ENCODE data around the gene KCNAB2. TPM values are rescaled to one million over a fixed set of nuclear protein-coding genes. Genes with fewer than 3 reads are reported as not detected.

The KCNAB2 gene
- total RNA-seq, 1 donor from 2014 or later = 3.1 TPM

GRCh38 chr1:6101826-6102531 lies 56.3 kb downstream of the KCNAB2 start:
- no peaks in the 10 kb centered on the region for H3K36me3 ChIP-seq (ENCODE audit: insufficient read depth, low read length)
- no peak overlapping the region for H2AFZ ChIP-seq (ENCODE audit: low read depth, low read length)
- no peaks in the 10 kb centered on the region for H3K79me2 ChIP-seq (ENCODE audit: insufficient read depth, low read length)
- H3K27ac ChIP-seq (ENCODE audit: low read depth, low read length) = no peak overlapping the region
- H3K4me1 Mint-ChIP-seq (ENCODE audit: low read depth, unreplicated experiment) = no peaks in the 10 kb centered on the region
- no peaks in the 10 kb centered on the region for H3K9me3 ChIP-seq (ENCODE audit: insufficient read depth, low read depth, low read length)
- no peak overlapping the region for H3K27ac Mint-ChIP-seq (ENCODE audit: unreplicated experiment)
- no peak overlapping the region for H3K4me2 ChIP-seq (ENCODE audit: low read length)
- TF ChIP-seq, protein P1, sequence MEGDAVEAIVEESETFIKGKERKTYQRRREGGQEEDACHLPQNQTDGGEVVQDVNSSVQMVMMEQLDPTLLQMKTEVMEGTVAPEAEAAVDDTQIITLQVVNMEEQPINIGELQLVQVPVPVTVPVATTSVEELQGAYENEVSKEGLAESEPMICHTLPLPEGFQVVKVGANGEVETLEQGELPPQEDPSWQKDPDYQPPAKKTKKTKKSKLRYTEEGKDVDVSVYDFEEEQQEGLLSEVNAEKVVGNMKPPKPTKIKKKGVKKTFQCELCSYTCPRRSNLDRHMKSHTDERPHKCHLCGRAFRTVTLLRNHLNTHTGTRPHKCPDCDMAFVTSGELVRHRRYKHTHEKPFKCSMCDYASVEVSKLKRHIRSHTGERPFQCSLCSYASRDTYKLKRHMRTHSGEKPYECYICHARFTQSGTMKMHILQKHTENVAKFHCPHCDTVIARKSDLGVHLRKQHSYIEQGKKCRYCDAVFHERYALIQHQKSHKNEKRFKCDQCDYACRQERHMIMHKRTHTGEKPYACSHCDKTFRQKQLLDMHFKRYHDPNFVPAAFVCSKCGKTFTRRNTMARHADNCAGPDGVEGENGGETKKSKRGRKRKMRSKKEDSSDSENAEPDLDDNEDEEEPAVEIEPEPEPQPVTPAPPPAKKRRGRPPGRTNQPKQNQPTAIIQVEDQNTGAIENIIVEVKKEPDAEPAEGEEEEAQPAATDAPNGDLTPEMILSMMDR (IDR thresholded peaks at IDR 0.05; ENCODE audit: insufficient read depth, low read depth, low read length) = no peak
- no peak for TF ChIP-seq EZH2 (IDR thresholded peaks at IDR 0.05; ENCODE audit: insufficient read depth, low read length)
- DNase-seq (ENCODE audit: low read depth) = no peak
- no peak for FAIRE-seq
- peaks cover 3% of the 10 kb centered on the region for H3K36me3 Mint-ChIP-seq (ENCODE audit: low read depth, unreplicated experiment)
- no peaks in the 10 kb centered on the region for H3K4me1 ChIP-seq (ENCODE audit: insufficient read depth, low read length)
- H4K20me1 ChIP-seq (ENCODE audit: insufficient read depth, low read length) = no peaks in the 10 kb centered on the region
- H3K4me3 Mint-ChIP-seq (ENCODE audit: unreplicated experiment) = no peak overlapping the region
- no peak overlapping the region for H3K4me3 ChIP-seq (ENCODE audit: insufficient read depth, low read depth, low read length)
- peaks cover 5% of the 10 kb centered on the region for H3K9me3 Mint-ChIP-seq (ENCODE audit: unreplicated experiment)
- H3K27me3 ChIP-seq (ENCODE audit: insufficient read depth, low read length) = no peaks in the 10 kb centered on the region
- no peak overlapping the region for H3K9ac ChIP-seq (ENCODE audit: low read length)
- peaks cover 32% of the 10 kb centered on the region for H3K27me3 Mint-ChIP-seq (ENCODE audit: low read depth, unreplicated experiment)

DNA sequence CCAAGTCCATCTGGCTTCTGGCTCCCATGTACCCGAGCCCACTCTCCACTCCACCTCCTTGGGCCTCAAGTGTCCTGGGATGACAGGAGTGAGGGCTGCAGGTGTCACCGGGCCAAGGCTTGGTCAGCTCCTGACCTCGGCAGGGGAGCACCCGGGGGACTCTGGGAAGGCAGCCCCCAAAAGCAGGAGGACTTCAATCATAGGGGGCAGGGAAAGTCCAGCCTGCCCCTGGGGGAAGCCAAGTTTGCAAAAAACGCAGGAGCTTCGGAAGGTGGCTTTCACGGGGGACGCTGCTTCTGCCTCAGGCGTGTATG lies 56.8 kb downstream of the KCNAB2 start:
- Mint-ChIP-seq H3K4me3 (ENCODE audit: unreplicated experiment) (no peak overlapping the region), H3K36me3 (ENCODE audit: low read depth, unreplicated experiment) (peaks cover 3% of the 10 kb centered on the region), H3K27me3 (ENCODE audit: low read depth, unreplicated experiment) (peaks cover 32% of the 10 kb centered on the region)

More for the DNA sequence above, 56.8 kb downstream of the KCNAB2 start:
- Histone ChIP-seq H3K4me1 (ENCODE audit: insufficient read depth, low read length) (no peaks in the 10 kb centered on the region), H3K9me3 (ENCODE audit: insufficient read depth, low read depth, low read length) (no peaks in the 10 kb centered on the region), H2AFZ (ENCODE audit: low read depth, low read length) (no peak overlapping the region), H3K9ac (ENCODE audit: low read length) (no peak overlapping the region), H3K4me3 (ENCODE audit: insufficient read depth, low read depth, low read length) (no peak overlapping the region), H3K79me2 (ENCODE audit: insufficient read depth, low read length) (no peaks in the 10 kb centered on the region), H3K27ac (ENCODE audit: low read depth, low read length) (no peak overlapping the region), H4K20me1 (ENCODE audit: insufficient read depth, low read length) (no peaks in the 10 kb centered on the region), H3K36me3 (ENCODE audit: insufficient read depth, low read length) (no peaks in the 10 kb centered on the region), H3K4me2 (ENCODE audit: low read length) (no peak overlapping the region), H3K27me3 (ENCODE audit: insufficient read depth, low read length) (no peaks in the 10 kb centered on the region)
- Mint-ChIP-seq H3K27ac (ENCODE audit: unreplicated experiment) (no peak overlapping the region), H3K9me3 (ENCODE audit: unreplicated experiment) (peaks cover 5% of the 10 kb centered on the region), H3K4me1 (ENCODE audit: low read depth, unreplicated experiment) (no peaks in the 10 kb centered on the region)
- no peak for DNase-seq (ENCODE audit: low read depth)
- no peak for TF ChIP-seq EZH2 (IDR thresholded peaks at IDR 0.05; ENCODE audit: insufficient read depth, low read length)
- TF ChIP-seq, protein P1 (IDR thresholded peaks at IDR 0.05; ENCODE audit: insufficient read depth, low read depth, low read length) = no peak
- FAIRE-seq = no peak

Measured in astrocyte (in vitro differentiated cells and primary cell).